ENCODE data around the gene CARD9. TPM values are rescaled to one million over a fixed set of nuclear protein-coding genes. Genes with fewer than 3 reads are reported as not detected.
A peak's percentile ranks its signal among the peaks of the same experiment; 100 is the strongest.

CARD9 gene
- total RNA-seq, 1 experiment from 2014 or later, result not detected

- no peak for DNase-seq (ENCODE audit: low read depth)
Measured at GRCh38 chr9:136335296-136336155, 37.9 kb downstream of the CARD9 start.

- DNase-seq (ENCODE audit: low read depth), result no peak
Measured at GRCh38 chr9:136334541-136334940, 38.9 kb downstream of the CARD9 start.

- DNase-seq (ENCODE audit: low read depth), result no peak
Measured at GRCh38 chr9:136333486-136333885, 40.0 kb downstream of the CARD9 start.

- no peak for DNase-seq (ENCODE audit: low read depth)
Measured at GRCh38 chr9:136333045-136333444, 40.4 kb downstream of the CARD9 start.

GRCh38 chr9:136332482-136332983 lies 40.9 kb downstream of the CARD9 start:
- DNase-seq (ENCODE audit: low read depth), result no peak

- no peak for DNase-seq (ENCODE audit: low read depth)
Measured at GRCh38 chr9:136331556-136332481, 41.6 kb downstream of the CARD9 start.

GRCh38 chr9:136331030-136331429 lies 42.4 kb downstream of the CARD9 start:
- DNase-seq (ENCODE audit: low read depth), result no peak

GRCh38 chr9:136330406-136330990 lies 43.0 kb downstream of the CARD9 start:
- DNase-seq (ENCODE audit: low read depth), result no peak

GRCh38 chr9:136329636-136330405 lies 43.6 kb downstream of the CARD9 start:
- no peak for DNase-seq (ENCODE audit: low read depth)

- DNase-seq (ENCODE audit: low read depth), result no peak
Measured at GRCh38 chr9:136329211-136329627, 44.2 kb downstream of the CARD9 start.

- DNase-seq (ENCODE audit: low read depth), result no peak
Measured at GRCh38 chr9:136328622-136329041, 44.8 kb downstream of the CARD9 start.

GRCh38 chr9:136328011-136328621 lies 45.4 kb downstream of the CARD9 start:
- no peak for DNase-seq (ENCODE audit: low read depth)

- peak; percentile 42 for DNase-seq (ENCODE audit: low read depth)
Measured at GRCh38 chr9:136327304-136327974, 46.0 kb downstream of the CARD9 start, which contains the start of gene GPSM1. Gene GPSM1 (plus strand): TSS chr9:136327539. CDS start chr9:136327696, 157 bp downstream.

GRCh38 chr9:136326761-136327303 lies 46.6 kb downstream of the CARD9 start:
- no peak for DNase-seq (ENCODE audit: low read depth)

GRCh38 chr9:136326061-136326760 lies 47.3 kb downstream of the CARD9 start:
- DNase-seq (ENCODE audit: low read depth), result peak; percentile 86

GRCh38 chr9:136325358-136325757 lies 48.1 kb downstream of the CARD9 start:
- DNase-seq (ENCODE audit: low read depth), result no peak

GRCh38 chr9:136324501-136325300 lies 48.8 kb downstream of the CARD9 start:
- no peak for DNase-seq (ENCODE audit: low read depth)

- no peak for DNase-seq (ENCODE audit: low read depth)
Measured at GRCh38 chr9:136323371-136323789, 50.1 kb downstream of the CARD9 start.
